Globus pallidus (tissue), 1 donor: ENCODE data around the gene KRTAP10-12.

Experiments
- DNase-seq: peaks from one replicate; pipeline ENCODE4 v3.0.0-alpha.2; 2015; ENCODE audit warnings: low spot score

The KRTAP10-12 gene

GRCh38 chr21:44734026-44734745 lies 37.2 kb downstream of the KRTAP10-12 start:
- DNase-seq = no peak

GRCh38 chr21:44734841-44735240 lies 37.9 kb downstream of the KRTAP10-12 start:
- DNase-seq = no peak

GRCh38 chr21:44735821-44736220 lies 38.8 kb downstream of the KRTAP10-12 start:
- DNase-seq = no peak

GRCh38 chr21:44736291-44737004 lies 39.5 kb downstream of the KRTAP10-12 start:
- DNase-seq = no peak

- no peak for DNase-seq
Observed at GRCh38 chr21:44737706-44738354, 40.9 kb downstream of the KRTAP10-12 start.

- DNase-seq = no peak
Observed at GRCh38 chr21:44738621-44739020, 41.6 kb downstream of the KRTAP10-12 start.

- no peak for DNase-seq
Observed at GRCh38 chr21:44739316-44739715, 42.3 kb downstream of the KRTAP10-12 start.

GRCh38 chr21:44740742-44741141 lies 43.8 kb downstream of the KRTAP10-12 start:
- DNase-seq = no peak

GRCh38 chr21:44741921-44742320 lies 44.9 kb downstream of the KRTAP10-12 start:
- no peak for DNase-seq

- DNase-seq = no peak
Observed at GRCh38 chr21:44742418-44743153, 45.6 kb downstream of the KRTAP10-12 start.
